Stimulated activated CD4-positive, alpha-beta T cell treated with anti-CD3 and anti-CD28 coated beads, Interleukin-2, amount 100 ng/mL, for 24 hours (primary cell): ENCODE results near the gene MANSC4.
"Not testable (repeated sequence)": the region's sequence is repeated elsewhere in the genome, so short reads cannot be mapped to it uniquely, and the experiment has no call there.

Source experiments
- DNase-seq, 2 donors: peaks; one replicate each; pipeline ENCODE4 v3.0.0-alpha.2; 2020

Gene MANSC4

DNA sequence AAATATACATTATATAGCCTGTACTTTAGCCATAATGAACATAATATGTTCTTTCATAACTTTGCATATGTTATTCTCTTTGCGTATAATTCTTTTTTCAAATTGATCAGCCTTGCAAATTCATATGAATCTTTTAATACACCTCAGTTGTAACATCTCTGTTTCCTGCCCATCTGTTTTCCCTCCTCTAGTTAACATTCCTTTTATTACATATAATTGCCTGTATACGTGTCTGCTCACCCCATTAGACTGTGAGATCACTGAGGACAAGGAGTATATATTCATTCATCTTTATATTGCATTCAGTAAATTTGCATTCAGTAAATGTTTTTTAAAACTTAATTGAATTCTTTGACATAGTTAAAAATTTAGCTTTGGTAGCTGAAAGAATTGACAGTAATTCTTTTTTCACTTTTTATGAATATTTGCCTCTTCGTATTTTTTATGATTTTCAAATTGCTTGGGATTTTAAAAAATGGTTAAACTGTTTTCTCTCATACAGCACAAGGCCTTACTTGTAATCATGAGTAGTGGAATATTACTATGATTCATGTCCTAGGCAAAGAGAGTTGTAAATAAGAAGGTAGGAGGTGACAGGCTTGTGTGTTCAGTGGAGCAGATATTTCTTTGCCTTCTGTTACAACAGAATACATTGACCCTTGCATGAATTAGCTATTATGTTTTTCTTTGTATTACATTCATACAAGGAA, 32.8 kb downstream of the MANSC4 start:
- no peak for DNase-seq

DNA sequence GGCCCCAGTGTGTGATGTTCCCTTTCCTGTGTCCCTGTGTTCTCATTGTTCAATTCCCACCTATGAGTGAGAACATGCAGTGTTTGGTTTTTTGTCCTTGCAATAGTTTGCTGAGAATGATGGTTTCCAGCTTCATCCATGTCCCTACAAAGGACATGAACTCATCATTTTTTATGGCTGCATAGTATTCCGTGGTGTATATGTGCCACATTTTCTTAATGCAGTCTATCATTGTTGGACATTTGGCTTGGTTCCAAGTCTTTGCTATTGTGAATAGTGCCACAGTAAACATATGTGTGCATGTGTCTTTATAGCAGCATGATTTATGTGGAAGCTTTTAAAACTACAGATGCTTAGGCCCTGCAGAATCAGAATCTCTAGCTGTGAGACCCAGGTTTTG, 34.3 kb downstream of the MANSC4 start:
- not testable (repeated sequence) for DNase-seq

DNA sequence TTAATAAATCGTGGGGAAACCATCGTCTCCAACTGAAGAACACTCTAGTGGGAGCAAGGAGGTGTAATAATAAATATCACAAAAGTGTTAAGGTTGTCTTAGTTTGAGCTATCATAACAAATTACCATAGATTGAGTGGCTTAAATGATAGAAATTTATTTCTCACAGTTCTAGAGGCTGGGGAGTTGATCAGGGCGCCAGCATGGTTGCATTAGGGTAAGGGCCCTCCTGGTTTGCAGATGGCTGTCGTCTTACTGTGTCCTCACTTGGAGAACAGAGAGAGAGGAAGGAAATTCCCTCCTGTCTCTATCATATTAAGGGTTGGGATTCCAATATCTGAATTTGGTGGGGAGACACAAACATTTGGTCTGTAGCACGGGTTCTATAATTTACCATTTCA, 36.4 kb downstream of the MANSC4 start:
- no peak for DNase-seq

DNA sequence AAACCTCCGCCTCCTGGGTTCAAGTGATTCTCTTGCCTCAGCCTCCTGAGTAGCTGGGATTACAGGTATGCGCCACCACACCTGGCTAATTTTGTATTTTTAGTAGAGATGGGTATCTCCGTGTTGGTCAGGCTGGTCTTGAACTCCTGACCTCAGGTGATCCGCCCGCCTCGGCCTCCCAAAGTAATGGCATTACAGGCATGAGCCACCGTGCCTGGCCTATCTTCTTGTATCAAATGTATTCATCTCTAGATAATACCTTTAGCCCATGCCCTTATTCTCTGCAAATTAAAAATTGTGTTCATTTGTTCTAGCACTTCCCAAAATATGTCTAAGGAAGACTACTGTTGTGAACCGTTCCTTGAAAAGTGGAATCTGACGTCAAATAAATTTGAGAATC, 45.7 kb downstream of the MANSC4 start:
- not testable (repeated sequence) for DNase-seq

DNA sequence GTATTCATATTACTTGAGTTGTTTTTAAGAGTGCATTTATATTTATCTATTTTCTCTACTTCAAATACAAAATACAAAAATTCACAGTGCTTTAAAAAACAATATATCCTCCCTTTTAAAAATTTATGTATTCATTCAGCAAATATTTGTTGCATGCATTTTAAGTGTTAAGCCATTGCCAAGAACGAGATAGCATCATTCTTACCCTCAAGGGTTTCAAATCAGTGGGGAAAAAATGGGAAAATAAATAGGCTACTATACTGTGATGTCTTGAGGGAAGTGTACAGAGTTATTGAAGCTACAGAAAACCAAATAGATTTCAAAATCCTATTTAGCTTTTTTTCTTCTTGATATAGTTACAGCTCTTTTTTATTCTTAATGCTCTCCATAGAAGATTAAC, 46.2 kb downstream of the MANSC4 start:
- no peak for DNase-seq

DNA sequence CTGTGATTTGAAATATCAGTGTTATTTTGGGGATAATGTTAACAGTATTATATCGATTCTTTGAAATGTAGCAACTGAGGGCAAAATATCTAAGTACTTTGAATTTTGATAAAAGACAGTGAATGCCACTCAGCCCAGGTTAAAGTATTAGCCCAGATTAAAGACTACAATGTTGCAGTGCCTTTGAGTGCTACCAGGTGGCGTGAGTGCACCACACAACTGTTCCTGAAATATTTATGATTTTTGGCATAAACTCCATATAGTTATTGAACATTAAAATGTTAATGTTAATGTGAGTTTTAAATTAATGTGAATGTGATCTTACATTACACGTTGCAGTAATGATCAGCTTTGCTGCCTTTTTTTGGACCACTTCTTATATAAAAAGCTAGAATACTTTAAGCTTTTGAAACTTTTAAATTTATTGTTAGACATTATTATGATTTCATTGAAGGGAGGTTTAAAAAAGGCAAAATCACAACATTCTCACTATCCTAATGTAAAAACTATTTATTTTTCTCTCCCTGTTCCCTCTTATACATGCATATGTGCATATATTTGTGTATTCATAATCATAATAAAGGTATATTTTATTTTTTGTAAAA, 46.9 kb downstream of the MANSC4 start:
- DNase-seq: peak; percentile 31 to 38

DNA sequence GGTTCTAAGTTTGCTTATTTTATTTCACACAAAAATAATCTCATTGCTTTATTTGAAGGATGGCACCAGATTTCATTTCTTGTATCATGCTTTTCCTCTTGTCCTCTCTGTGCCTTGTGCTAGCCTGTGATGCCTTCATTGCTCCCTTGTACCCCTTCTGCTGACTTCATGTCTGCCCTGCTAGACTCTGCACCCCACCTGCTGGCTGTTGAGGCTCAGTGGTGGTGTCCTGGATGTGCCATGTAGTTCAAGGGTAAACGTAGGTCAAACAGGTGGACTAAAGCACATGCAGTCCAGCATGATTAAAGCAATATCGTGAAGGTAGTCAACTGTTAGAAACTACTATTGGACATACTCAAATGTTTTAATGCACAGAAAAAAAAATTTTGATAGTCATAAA, 47.8 kb downstream of the MANSC4 start:
- no peak for DNase-seq

DNA sequence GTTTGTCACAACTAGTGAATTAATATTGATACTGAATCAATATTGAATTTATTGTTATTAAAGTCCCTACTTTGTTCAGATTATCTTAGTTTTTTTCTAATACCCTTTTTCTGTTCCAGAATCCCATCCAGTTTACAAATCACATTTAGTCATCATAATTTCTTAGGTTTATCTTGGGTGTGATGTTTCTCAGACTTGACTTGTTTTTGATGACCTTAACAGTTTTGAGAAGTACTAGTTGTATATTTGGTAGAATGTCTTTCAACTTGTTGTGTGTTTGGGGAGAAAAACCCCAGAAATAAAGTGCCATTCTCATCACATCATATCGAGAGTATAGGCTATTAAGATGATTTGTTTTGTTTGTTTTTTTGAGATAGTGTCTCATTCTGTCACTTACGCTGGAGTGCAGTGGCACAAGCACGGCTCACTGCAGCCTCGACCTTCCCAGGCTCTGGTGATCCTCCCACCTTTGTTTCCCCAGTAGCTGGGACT, 49.9 kb downstream of the MANSC4 start:
- DNase-seq: no peak

DNA sequence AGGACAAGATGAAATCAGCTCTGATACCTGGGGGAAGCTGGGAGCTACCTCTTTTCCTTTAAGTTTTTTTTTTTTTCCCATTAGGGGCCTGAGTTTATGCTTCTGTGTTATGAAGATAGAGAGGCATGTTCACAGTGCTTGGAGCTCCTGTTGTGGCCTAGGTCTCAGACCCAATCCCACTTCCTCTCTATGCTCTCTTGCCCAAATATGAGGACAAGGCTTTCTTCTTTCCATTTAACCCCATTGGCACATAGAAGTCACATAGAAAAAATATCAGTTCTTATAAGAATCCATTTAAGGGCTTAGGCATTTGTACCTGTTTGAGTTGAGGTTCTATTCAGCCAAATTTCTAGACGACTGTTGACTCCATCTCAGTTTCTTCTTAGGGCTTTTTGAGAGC, 56.8 kb downstream of the MANSC4 start:
- DNase-seq: no peak
